A673 (cell line): Measurements from ENCODE around the gene FSTL4. TPM values are rescaled to one million over a fixed set of nuclear protein-coding genes. Genes with fewer than 3 reads are reported as not detected.

Experiments
- BruUV-seq: library from RNA; stranded (reverse); fragments of 400-500 nt; replicated peaks from 2 replicates; lab custom pipeline; 2021; lab: Mats Ljungman, UMichigan
- CTCF ChIA-PET: fragments of 300-600 bp; sonication (Branson Sonifier 250); formaldehyde crosslinking; loops from one replicate; lab custom pipeline; 2022; ENCODE audit warnings: antibody characterized with exemption; lab: Charles Lee
- POLR2A ChIA-PET: fragments of 300-600 bp; sonication (Branson Sonifier 250); formaldehyde crosslinking; loops from one replicate; lab custom pipeline; 2022; ENCODE audit warnings: antibody characterized with exemption; ENCODE audit not compliant: low non-redundant PET; lab: Charles Lee
- DNase-seq: peaks from one replicate; pipeline ENCODE4 v3.0.0-alpha.2; 2015; ENCODE audit warnings: low spot score
- H3K27ac ChIP-seq: fragments of 200-600 bp; sonication (generic); 2 replicates; pipeline ENCODE4 v1.5.1; 2016; ENCODE audit warnings: mixed run types, low read depth, mild to moderate bottlenecking, mixed read lengths, antibody characterized with exemption, low read length; ENCODE audit not compliant: poor library complexity, severe bottlenecking
- H3K27me3 ChIP-seq: fragments of 200-600 bp; sonication (generic); replicated peaks from 2 replicates; pipeline ENCODE4 v1.6.1; 2017; ENCODE audit warnings: mixed run types, low read depth, mild to moderate bottlenecking, mixed read lengths, antibody characterized with exemption, low read length; ENCODE audit not compliant: insufficient read depth, poor library complexity
- H3K36me3 ChIP-seq: fragments of 200-600 bp; sonication (generic); 2 replicates; pipeline ENCODE4 v1.6.1; 2016; ENCODE audit warnings: mixed run types, mild to moderate bottlenecking, mixed read lengths, antibody characterized with exemption, low read length; ENCODE audit not compliant: insufficient read depth, poor library complexity, severe bottlenecking
- H3K4me1 ChIP-seq: fragments of 200-600 bp; sonication (generic); 2 replicates; pipeline ENCODE4 v1.6.1; 2017; ENCODE audit warnings: mixed run types, mild to moderate bottlenecking, mixed read lengths, antibody characterized with exemption, low read length; ENCODE audit not compliant: insufficient read depth, poor library complexity, severe bottlenecking
- H3K4me3 ChIP-seq: fragments of 200-600 bp; sonication (generic); 2 replicates; pipeline ENCODE4 v1.5.1; 2016; ENCODE audit warnings: low read depth, mixed run types, mild to moderate bottlenecking, mixed read lengths, low read length; ENCODE audit not compliant: poor library complexity, severe bottlenecking
- H3K9me3 ChIP-seq: fragments of 200-600 bp; sonication (generic); 2 replicates; pipeline ENCODE4 v1.6.1; 2016; ENCODE audit warnings: mixed run types, low read depth, mild to moderate bottlenecking, mixed read lengths, antibody characterized with exemption, low read length; ENCODE audit not compliant: poor library complexity, severe bottlenecking
- EZH2 ChIP-seq: fragments of 200-600 bp; sonication (generic); IDR thresholded peaks from 2 replicates; pipeline ENCODE4 v1.6.1; 2017; ENCODE audit warnings: borderline replicate concordance, low read depth, mild to moderate bottlenecking, mixed read lengths, antibody characterized with exemption, low read length; ENCODE audit not compliant: poor library complexity, severe bottlenecking
- intact Hi-C: fragments of 100-400 bp; cut with micrococcal nuclease; formaldehyde crosslinking; loops from one replicate; pipeline ENCODE4 v1.10.0; 2022; ENCODE audit not compliant: unreplicated experiment
- total RNA-seq: library from RNA; stranded (reverse); gene quantifications from 2 replicates; pipeline ENCODE4 v1.2.3, GENCODE V29; 2021
- TF ChIP-seq, protein P1 (sequence below): fragments of 300-800, 200-600 bp; sonication (generic); conservative IDR thresholded peaks from 2 replicates; pipeline ENCODE4 v1.5.1; 2017; ENCODE audit warnings: low read depth, mild to moderate bottlenecking, antibody characterized with exemption, low read length, moderate library complexity, mixed read lengths

The FSTL4 gene
- total RNA-seq, 1 experiment from 2014 or later = 0.86 TPM

DNA sequence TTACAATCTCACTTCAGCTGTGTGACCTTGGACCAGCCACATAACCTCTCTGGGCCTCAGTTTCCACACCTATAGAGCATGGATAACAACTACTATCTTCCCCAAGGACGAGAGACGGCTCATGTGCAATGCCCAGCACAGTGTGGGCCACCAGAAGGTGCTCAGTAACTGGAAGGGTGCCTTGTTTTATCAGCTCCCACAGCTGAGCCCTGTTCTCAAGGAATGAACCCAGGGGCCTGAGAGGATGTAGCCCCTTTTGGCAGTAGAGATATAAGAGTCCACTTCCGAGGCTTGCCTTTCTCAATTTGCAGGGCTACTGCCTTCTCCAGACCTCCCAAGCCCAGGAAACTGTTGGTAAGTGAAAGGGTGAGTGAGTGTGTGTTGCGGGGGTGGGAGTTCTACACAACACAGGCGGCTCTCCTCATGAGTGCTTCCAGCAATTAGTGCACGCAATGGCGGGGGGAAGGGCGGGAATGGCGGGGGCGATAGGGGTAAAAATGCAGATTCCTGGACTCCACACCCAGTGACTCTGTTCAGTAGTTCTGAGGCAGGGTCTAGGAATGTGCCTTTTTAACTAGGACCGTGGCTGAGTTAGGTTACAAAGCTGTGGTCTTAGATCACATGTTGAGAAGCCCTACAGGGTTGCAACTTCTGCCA, 185.1 kb downstream of the FSTL4 start:
- peaks cover 17% of the 10 kb centered on the region for H3K4me1 ChIP-seq
- no peak overlapping the region for H3K27ac ChIP-seq
- ChIA-PET CTCF (no interaction called here), POLR2A (no interaction called here)
- intact Hi-C loops = no loop called here
- no peaks in the 10 kb centered on the region for H3K36me3 ChIP-seq
- H3K9me3 ChIP-seq = no peaks in the 10 kb centered on the region
- H3K4me3 ChIP-seq = no peak overlapping the region
- DNase-seq = no peak
- no peaks in the 10 kb centered on the region for H3K27me3 ChIP-seq
- no peak for TF ChIP-seq EZH2
- TF ChIP-seq, protein P1, sequence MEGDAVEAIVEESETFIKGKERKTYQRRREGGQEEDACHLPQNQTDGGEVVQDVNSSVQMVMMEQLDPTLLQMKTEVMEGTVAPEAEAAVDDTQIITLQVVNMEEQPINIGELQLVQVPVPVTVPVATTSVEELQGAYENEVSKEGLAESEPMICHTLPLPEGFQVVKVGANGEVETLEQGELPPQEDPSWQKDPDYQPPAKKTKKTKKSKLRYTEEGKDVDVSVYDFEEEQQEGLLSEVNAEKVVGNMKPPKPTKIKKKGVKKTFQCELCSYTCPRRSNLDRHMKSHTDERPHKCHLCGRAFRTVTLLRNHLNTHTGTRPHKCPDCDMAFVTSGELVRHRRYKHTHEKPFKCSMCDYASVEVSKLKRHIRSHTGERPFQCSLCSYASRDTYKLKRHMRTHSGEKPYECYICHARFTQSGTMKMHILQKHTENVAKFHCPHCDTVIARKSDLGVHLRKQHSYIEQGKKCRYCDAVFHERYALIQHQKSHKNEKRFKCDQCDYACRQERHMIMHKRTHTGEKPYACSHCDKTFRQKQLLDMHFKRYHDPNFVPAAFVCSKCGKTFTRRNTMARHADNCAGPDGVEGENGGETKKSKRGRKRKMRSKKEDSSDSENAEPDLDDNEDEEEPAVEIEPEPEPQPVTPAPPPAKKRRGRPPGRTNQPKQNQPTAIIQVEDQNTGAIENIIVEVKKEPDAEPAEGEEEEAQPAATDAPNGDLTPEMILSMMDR = no peak
- BruUV-seq = no TSS peak

DNA sequence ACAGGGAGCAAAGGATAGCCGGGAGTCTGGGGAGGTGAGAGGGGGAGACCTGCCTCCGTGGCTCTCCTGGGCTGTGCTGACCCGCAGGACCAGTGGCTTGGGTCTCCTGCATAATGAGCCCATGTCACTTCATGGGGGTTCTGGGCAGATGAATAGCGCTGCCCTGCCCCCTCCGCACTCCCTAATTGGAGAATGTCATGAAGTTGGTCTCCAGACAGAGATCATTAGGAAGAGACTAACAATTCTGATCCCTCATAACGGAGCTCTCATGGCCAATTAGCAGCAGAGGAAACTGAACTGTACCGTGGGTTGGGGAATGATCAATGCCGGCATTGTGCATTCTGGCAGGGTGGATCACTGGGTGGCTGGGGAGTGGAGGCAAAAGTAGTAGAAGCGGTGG, 186.1 kb downstream of the FSTL4 start:
- DNase-seq = no peak
- CTCF ChIA-PET = no interaction called here
- no peaks in the 10 kb centered on the region for H3K36me3 ChIP-seq
- H3K27me3 ChIP-seq = no peaks in the 10 kb centered on the region
- no peak overlapping the region for H3K4me3 ChIP-seq
- TF ChIP-seq EZH2 = no peak
- TF ChIP-seq, protein P1 = no peak
- POLR2A ChIA-PET = no interaction called here
- peaks cover 17% of the 10 kb centered on the region for H3K4me1 ChIP-seq
- no peaks in the 10 kb centered on the region for H3K9me3 ChIP-seq
- no peak overlapping the region for H3K27ac ChIP-seq
- no TSS peak for BruUV-seq
- intact Hi-C loops = no loop called here

DNA sequence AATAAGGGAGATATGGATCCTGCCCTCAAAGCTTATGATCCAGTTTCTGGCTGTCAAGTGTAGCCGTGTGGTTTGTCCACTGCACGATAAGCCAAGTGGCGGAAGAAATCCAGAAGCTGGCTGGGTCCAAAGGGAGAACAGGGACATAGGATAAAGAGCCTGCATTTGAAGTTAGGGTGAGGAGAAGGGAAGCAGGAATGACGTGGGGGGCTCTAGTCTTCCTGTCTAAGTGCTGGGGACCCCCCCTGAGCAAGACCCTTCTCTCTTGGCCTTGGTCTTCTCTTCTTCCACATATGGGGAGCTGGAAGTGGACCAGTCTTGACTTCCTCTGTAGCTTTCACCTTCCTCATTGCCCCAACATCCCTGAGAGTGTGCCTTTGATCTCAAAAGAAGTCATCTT, 186.6 kb downstream of the FSTL4 start:
- Histone ChIP-seq H3K9me3 (no peaks in the 10 kb centered on the region), H3K36me3 (no peaks in the 10 kb centered on the region), H3K27me3 (no peaks in the 10 kb centered on the region), H3K4me3 (no peak overlapping the region), H3K4me1 (peaks cover 17% of the 10 kb centered on the region), H3K27ac (no peak overlapping the region)
- BruUV-seq = no TSS peak
- POLR2A ChIA-PET = no interaction called here
- DNase-seq = no peak
- no peak for TF ChIP-seq EZH2
- TF ChIP-seq, protein P1 = no peak
- intact Hi-C loops = loop anchor here (2.0 kb wide), 1 partner anchor 519 kb away; no protein-coding TSS in a partner anchor
- CTCF ChIA-PET = no interaction called here
